H1 (cell line): ENCODE data around the gene RPL3. TPM values are rescaled to one million over a fixed set of nuclear protein-coding genes. Genes with fewer than 3 reads are reported as not detected.

Experiments
- ASH2L ChIP-seq: fragments of 200-600, 300-600 bp; sonication (generic); IDR thresholded peaks from one replicate; pipeline ENCODE4 v1.7.1; 2017; ENCODE audit warnings: low read length
- BCL11A ChIP-seq, 2 experiments: IDR thresholded peaks; one replicate each; pipeline ENCODE4 v1.6.1; 2011; ENCODE audit warnings: low read depth in 2 of 2, low read length in 2 of 2, mild to moderate bottlenecking in 2 of 2
- BRCA1 ChIP-seq: IDR thresholded peaks from 2 replicates; pipeline ENCODE4 v1.6.1; 2012; ENCODE audit warnings: low read depth, low read length, improper control_type of control experiment
- CTBP2 ChIP-seq: IDR thresholded peaks from 2 replicates; pipeline ENCODE4 v1.7.0; 2011; ENCODE audit warnings: borderline replicate concordance, mild to moderate bottlenecking, moderate library complexity, mixed read lengths, low read length; ENCODE audit not compliant: insufficient read depth, insufficient read length
- KDM4A ChIP-seq: IDR thresholded peaks from one replicate; pipeline ENCODE4 v1.7.1; 2012; ENCODE audit warnings: low read depth, mild to moderate bottlenecking, moderate library complexity, low read length, inconsistent platforms; ENCODE audit not compliant: severe bottlenecking
- PHF8 ChIP-seq: fragments of 200-600 bp; sonication (generic); conservative IDR thresholded peaks from 2 replicates; pipeline ENCODE4 v1.7.1; 2012; ENCODE audit warnings: low read depth, mild to moderate bottlenecking, inconsistent platforms, low read length, moderate library complexity
- SP4 ChIP-seq: IDR thresholded peaks from 2 replicates; pipeline ENCODE4 v1.6.1; 2012; ENCODE audit warnings: low read length, inconsistent platforms
- SRF ChIP-seq: IDR thresholded peaks from 2 replicates; pipeline ENCODE4 v1.6.1; 2011; ENCODE audit warnings: mild to moderate bottlenecking, low read depth, low read length, moderate library complexity
- SUZ12 ChIP-seq: fragments of 200-600 bp; sonication (generic); IDR thresholded peaks from 2 replicates; pipeline ENCODE4 v1.6.1; 2012; ENCODE audit warnings: mild to moderate bottlenecking, inconsistent platforms, low read length, moderate library complexity, mixed read lengths
- TAF1 ChIP-seq: IDR thresholded peaks from 2 replicates; pipeline ENCODE4 v1.6.1; 2011; ENCODE audit warnings: mild to moderate bottlenecking, low read depth, low read length
- polyA plus RNA-seq, 7 experiments: library from polyadenylated mRNA; depleted of rRNA in 3 of 7; stranded (reverse) in 5 of 7; unstranded in 2 of 7; fragments of >200 nt in 5 of 7; fragments of 200-250 nt in 2 of 7; gene quantifications; 1 replicate in 5 of 7; 2 replicates in 1 of 7; 4 replicates in 1 of 7; pipeline versions ENCODE4 v1.2.1 to v1.2.3, GENCODE V29; 2011 to 2013; ENCODE audit warnings: missing spikeins in 2 of 7, mixed read lengths in 2 of 7
- total RNA-seq: library from RNA; stranded (reverse); fragmentation: NEBNext Ultra II Directional; extraction: Animal tissue kit (Norgen Biotek cat#: 25700); gene quantifications from 2 replicates; pipeline ENCODE4 v1.2.1, GENCODE V29; 2021
- TF ChIP-seq, protein P1 (sequence below): fragments of 300-600 bp; sonication (generic); IDR thresholded peaks from 2 replicates; pipeline ENCODE4 v1.7.1; 2012; ENCODE audit warnings: low read length, moderate library complexity, mild to moderate bottlenecking, inconsistent platforms; ENCODE audit not compliant: insufficient replicate concordance

RPL3 gene
- total and polyA plus RNA-seq, 2 of the 8 experiments (the other 6 are each of a cell fraction or from before 2014, with no cell fraction given): 2,865 to 5,466 TPM

DNA sequence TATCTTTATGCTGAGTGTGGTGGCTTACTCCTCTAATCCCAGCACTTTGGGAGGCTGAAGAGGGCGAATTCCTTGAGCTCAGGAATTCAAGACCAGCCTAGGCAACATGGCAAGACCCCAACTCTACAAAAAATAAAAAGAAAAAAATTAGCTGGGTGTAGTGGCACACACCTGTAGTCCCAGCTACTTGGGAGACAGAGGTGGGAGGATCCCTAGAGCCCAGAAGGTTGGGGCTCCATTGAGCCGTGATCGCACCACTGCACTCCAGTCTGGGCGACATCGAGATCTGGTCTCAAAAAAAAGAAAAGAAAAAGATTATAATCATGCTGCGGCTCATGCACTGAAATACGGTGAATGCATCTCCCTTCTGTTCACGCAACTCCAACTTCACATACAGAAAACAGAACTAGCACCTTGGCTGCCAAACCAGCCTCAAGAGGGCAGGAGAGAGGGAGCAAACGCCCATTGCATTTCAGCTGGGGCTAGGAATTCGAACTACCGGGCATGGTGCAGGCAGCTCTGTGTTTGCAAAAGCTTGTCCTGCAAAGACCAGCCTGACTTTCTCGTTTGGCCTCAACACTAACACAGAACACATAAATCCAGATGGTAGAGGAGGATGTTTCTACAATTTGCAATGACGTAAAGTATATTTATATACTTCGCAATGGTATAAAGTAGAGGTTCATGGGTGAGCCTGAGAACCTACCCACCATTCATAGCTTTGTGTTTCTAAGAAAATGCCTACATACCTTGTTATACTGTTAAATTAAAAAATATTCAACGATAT is 24.0 kb upstream of the RPL3 start (continued):
- TF ChIP-seq, protein P1, sequence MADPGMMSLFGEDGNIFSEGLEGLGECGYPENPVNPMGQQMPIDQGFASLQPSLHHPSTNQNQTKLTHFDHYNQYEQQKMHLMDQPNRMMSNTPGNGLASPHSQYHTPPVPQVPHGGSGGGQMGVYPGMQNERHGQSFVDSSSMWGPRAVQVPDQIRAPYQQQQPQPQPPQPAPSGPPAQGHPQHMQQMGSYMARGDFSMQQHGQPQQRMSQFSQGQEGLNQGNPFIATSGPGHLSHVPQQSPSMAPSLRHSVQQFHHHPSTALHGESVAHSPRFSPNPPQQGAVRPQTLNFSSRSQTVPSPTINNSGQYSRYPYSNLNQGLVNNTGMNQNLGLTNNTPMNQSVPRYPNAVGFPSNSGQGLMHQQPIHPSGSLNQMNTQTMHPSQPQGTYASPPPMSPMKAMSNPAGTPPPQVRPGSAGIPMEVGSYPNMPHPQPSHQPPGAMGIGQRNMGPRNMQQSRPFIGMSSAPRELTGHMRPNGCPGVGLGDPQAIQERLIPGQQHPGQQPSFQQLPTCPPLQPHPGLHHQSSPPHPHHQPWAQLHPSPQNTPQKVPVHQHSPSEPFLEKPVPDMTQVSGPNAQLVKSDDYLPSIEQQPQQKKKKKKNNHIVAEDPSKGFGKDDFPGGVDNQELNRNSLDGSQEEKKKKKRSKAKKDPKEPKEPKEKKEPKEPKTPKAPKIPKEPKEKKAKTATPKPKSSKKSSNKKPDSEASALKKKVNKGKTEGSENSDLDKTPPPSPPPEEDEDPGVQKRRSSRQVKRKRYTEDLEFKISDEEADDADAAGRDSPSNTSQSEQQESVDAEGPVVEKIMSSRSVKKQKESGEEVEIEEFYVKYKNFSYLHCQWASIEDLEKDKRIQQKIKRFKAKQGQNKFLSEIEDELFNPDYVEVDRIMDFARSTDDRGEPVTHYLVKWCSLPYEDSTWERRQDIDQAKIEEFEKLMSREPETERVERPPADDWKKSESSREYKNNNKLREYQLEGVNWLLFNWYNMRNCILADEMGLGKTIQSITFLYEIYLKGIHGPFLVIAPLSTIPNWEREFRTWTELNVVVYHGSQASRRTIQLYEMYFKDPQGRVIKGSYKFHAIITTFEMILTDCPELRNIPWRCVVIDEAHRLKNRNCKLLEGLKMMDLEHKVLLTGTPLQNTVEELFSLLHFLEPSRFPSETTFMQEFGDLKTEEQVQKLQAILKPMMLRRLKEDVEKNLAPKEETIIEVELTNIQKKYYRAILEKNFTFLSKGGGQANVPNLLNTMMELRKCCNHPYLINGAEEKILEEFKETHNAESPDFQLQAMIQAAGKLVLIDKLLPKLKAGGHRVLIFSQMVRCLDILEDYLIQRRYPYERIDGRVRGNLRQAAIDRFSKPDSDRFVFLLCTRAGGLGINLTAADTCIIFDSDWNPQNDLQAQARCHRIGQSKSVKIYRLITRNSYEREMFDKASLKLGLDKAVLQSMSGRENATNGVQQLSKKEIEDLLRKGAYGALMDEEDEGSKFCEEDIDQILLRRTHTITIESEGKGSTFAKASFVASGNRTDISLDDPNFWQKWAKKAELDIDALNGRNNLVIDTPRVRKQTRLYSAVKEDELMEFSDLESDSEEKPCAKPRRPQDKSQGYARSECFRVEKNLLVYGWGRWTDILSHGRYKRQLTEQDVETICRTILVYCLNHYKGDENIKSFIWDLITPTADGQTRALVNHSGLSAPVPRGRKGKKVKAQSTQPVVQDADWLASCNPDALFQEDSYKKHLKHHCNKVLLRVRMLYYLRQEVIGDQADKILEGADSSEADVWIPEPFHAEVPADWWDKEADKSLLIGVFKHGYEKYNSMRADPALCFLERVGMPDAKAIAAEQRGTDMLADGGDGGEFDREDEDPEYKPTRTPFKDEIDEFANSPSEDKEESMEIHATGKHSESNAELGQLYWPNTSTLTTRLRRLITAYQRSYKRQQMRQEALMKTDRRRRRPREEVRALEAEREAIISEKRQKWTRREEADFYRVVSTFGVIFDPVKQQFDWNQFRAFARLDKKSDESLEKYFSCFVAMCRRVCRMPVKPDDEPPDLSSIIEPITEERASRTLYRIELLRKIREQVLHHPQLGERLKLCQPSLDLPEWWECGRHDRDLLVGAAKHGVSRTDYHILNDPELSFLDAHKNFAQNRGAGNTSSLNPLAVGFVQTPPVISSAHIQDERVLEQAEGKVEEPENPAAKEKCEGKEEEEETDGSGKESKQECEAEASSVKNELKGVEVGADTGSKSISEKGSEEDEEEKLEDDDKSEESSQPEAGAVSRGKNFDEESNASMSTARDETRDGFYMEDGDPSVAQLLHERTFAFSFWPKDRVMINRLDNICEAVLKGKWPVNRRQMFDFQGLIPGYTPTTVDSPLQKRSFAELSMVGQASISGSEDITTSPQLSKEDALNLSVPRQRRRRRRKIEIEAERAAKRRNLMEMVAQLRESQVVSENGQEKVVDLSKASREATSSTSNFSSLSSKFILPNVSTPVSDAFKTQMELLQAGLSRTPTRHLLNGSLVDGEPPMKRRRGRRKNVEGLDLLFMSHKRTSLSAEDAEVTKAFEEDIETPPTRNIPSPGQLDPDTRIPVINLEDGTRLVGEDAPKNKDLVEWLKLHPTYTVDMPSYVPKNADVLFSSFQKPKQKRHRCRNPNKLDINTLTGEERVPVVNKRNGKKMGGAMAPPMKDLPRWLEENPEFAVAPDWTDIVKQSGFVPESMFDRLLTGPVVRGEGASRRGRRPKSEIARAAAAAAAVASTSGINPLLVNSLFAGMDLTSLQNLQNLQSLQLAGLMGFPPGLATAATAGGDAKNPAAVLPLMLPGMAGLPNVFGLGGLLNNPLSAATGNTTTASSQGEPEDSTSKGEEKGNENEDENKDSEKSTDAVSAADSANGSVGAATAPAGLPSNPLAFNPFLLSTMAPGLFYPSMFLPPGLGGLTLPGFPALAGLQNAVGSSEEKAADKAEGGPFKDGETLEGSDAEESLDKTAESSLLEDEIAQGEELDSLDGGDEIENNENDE: no peak
- TF ChIP-seq SP4 (no peak), SUZ12 (no peak), BCL11A (IDR thresholded peaks at IDR 0.05; ENCODE audit: low read depth in 2 of 2, low read length in 2 of 2) (no peak), PHF8 (no peak), BRCA1 (no peak), SRF (no peak), TAF1 (no peak), ASH2L (peak; percentile 19), KDM4A (no peak), CTBP2 (no peak)
